Endometrium (tissue), 2 donors: ENCODE measurements around the gene RUFY4.
"Not testable (repeated sequence)": the region's sequence is repeated elsewhere in the genome, so short reads cannot be mapped to it uniquely, and the experiment has no call there.

ENCODE experiments used
- FAIRE-seq: peaks from 2 replicates; lab custom pipeline; 2012; peaks lifted over from hg19 to GRCh38; lab: Jason Lieb, UNC
- donor health status: control.
- donor health status: control.

Gene RUFY4

DNA sequence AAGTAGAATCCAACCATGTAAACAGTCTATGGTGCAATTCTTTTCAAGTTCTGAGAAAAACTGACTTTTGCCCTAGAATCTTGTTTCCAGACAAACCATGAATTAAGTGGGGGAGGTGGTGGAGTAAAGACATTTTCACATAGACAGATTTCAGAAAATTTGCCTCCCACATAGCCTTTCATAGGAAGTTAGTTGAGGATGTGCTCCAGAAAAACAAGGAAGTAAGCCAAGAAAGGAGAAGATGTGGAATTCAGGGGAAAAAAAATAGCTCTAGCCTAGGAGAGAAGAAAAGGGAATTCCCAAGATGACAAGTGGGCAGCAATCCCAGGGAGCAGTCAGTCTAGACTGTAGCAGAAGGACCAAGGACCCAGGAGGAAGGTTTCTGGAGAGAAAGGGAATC lies 17.4 kb downstream of the RUFY4 start:
- FAIRE-seq: no peak

DNA sequence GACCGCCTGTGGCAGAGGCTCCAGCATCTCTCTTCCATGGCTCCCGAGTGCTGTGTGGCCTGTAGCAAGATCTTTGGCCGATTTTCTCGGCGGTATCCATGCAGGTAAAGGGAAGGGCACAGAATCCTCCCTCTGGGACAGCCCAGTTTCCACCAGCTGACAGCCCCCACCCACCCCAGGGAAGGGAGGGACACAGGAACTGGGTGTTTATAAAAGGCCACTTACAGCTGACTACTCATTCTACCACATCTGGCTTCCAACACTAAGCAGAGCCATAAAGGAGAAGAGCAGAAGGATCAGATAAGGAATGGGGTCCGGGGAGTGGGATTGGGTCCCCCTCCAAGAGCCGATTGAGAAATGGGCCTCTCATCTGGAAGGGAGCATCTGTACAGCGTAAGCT lies 20.2 kb downstream of the RUFY4 start:
- no peak for FAIRE-seq

DNA sequence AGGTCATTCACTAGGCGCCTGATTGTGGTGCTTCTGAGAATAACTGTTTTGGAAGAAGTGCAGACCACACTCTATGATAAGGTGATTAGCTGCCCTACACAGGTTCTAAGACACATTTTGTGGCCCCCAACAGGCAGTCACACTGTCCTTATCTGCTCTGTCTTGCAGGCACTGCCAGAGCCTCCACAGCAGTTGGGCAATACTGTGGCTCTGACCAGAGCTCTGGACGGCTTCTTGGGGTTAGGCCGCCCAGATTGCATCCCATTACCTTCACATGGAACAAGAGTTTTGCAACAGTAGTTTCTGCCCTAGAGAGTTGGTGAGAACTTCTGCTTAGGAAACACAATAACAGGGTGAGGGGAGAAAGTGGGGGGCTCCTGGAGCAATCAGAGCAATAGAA lies 22.7 kb downstream of the RUFY4 start:
- no peak for FAIRE-seq

DNA sequence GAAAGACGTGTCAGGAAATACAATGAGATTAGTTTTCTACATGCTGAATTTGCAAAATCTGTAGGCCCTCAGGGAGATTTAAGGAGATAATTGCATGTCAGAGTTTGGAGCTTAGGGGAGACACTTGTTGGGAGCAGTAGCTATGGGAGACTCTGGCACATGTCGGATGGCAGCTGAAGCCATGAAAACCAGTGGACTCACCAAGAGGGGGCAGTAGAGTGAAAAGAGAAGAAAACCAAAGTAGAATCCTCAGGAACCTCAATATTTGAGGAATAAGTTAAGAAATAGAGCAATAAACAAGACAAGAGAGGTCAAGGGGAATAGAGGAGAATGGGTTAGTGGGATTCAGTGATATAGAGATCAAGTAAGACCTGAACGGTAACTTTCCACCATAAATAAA lies 24.8 kb downstream of the RUFY4 start:
- FAIRE-seq: no peak

DNA sequence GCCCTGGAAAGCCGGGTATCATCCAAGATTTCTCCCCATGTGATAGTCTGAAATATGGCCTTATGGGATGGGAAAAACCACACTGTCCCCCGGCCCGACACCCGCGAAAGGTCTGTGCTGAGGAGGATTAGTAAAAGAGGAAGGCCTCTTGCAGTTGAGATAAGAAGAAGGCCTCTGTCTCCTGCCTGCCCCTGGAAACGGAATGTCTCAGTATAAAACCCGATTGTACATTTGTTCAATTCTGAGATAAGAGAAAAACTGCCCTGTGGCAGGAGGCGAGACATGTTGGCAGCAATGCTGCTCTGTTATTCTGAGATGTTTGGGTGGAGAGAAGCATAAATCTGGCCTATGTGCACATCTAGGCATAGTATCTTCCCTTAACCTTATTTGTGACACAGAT lies 26.8 kb downstream of the RUFY4 start:
- FAIRE-seq: no peak

DNA sequence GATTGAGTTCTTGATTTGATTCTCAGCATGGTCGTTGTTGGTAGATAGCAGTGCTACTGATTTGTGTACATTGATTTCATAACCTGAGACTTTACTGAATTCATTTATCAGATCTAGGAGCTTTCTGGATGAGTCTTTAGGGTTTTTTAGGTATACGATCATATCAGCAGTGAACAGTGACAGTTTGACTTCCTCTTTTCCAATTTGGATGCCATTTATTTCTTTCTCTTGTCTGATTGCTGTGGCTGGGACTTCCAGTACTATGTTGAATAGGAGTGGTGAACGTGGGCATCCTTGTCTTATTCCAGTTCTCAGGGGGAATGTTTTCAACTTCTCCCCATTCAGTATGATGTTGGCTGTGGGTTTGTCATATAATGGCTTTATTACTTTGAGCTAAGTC lies 28.9 kb downstream of the RUFY4 start:
- FAIRE-seq: no peak

DNA sequence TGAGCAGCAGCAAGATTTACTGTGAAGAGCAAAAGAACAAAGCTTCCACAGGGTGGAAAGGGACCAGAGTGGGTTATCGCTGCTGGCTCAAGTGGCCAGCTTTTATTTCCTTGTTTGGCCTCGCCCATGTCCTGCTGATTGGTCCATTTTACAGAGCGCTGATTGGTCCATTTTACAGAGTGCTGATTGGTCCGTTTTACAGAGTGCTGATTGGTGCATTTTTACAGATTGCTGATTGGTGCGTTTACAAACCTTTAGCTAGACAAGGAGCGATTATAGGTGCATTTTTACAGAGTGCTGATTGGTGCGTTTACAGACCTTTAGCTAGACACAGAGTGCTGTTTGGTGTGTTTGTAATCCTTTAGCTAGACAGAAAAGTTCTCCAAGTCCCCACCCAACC lies 39.8 kb downstream of the RUFY4 start:
- FAIRE-seq: not testable (repeated sequence)

DNA sequence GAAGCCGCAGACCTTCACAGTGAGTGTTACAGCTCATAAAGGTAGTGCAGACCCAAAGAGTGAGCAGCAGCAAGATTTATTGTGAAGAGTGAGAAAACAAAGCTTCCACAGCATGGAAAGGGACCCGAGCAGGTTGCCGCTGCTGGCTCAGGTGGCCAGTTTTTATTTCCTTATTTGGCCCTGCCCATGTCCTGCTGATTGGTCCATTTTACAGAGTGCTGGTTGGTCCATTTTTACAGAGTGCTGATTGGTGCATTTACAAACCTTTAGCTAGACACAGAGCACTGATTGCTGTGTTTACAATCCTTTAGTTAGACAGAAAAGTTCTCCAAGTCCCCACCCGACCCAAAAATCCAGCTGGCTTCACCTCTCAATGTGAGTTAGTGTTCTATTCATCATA lies 52.7 kb downstream of the RUFY4 start:
- FAIRE-seq: not testable (repeated sequence)

DNA sequence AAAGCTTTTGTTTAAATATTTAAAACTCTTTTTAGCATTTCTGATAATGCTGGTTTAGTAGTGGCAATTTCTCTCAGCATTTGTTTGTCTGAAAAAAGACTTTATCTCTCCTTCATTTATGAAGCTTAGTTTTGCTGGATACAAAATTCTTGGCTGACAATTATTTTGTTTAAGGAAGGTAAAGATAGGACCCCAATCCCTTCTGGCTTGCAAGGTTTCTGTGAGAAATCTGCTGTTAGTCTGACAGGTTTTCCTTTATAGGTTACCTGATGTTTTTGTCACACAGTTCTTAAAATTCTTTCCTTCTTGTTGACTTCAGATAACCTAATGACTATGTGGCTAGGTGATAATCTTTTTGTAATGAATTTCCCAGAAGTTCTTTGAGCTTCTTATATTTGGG lies 53.2 kb downstream of the RUFY4 start:
- FAIRE-seq: not testable (repeated sequence)

DNA sequence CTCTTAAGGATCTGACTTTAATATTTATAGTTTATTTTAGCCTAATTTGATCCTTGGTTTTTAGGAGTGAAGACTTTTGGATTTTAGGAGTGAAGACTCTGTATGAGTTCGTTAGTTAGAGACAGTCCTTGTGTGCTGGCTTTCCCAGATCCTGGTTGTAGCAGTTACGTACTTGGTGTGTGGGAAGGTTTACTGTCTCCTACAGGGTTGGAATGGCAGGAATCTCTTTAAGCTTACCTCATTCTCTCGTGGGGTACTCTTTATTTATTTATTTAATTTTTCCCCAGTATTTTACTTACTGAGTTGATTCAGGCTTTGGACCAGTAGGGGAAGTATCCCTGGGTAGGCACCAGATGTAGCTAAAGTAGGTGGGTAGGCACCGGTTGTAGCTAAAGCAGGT lies 54.9 kb downstream of the RUFY4 start:
- no peak for FAIRE-seq

DNA sequence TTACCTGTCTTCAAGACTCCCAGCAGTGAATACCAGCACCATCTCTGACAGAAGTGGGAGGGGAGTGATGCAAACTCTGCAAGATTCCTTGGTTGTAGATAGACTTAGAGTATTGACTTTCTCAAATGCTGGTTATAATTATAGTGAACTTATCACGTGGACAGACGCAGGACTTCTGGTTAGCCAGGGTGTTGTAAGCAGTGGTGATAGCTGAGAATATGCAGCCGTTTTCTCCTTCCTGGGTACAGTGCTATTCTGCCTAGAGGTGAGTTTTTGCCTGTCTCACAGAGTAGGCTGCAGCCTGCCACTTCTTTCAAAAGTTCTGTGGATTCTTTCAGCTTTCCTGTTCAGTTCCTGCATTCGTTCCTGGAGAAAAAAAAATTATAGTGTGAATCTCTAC lies 56.0 kb downstream of the RUFY4 start:
- no peak for FAIRE-seq

DNA sequence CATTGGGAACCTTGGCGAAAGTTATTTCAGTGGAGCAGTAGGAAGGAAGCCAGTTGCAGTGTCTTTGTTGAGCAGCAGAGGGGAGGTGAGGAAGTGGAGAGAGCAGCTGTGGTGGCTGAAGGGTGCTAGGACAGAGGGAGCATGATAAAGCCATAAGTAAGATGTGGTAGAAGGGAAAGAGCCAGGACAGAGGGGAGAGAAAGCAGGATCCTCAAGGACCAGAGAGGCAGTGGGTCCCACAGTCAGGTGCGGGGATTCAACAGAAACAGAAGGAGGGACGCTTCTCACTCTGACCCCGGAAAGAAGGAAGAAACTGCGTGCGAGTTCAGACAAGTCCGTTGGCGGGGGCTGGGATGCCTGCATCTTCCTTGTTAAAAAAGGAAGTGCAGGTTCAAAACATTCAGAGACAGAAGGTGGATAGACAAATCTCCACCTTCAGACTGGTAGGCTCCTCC lies 56.6 kb downstream of the RUFY4 start, which contains the start of gene CXCR2:
Gene CXCR2 (plus strand): TSS at position 403 of the 455 bp plus-strand sequence. CDS start 8,774 bp downstream, outside the sequence.
- no peak for FAIRE-seq

DNA sequence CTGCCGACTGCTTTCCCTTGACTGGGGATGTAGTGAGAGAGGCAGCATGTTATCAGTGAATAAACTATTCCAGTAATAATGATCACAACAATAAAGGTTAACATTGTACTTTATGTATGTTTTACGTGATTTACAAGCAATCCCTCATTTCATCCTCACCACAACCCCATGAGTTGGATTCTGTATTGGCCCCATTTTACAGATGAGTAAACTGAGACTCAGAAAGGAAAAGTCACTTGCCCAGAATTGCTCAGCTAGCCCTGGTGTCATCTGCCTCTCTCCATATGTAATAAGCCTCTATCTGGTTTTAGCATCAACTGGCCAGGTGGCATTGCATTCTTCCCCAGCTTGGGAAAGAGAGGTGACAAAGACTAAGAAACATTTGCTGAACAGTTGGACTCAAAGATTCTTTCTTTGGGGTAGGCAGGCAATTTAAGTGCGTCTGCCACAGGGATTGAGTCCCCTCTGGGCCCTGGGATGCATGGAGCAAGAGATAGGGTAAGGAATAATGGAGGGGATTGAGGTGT lies 58.9 kb downstream of the RUFY4 start:
- FAIRE-seq: no peak

DNA sequence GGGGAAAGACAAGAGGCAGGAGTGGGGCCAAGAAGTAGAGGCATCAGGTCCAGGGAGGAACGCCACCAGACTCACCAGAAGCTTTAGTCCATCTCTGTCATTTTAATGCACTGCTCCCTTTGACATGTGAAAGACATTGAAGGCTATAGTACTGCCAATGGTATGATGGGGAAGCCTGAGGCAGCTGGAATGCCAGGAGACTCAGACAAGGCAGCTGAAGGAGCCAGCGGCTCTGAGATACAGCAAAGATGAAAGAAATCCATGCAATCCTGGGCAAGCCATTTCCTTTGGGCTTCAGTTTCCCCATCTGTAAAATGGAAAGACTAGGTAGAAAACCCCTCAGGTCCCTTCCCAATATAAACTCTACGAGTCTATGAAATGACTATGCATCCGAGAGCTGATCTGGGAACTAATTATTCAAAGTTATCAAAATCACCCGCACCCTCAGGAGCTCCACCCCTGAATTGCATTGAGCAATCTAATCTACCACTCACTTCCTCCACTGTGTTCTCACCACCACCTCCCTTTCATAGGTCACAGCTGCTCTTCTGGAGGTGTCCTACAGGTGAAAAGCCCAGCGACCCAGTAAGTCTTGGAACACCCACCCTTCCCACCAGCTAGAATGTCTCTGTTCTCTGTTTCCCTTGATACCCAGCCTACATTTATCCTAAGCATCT lies 59.9 kb downstream of the RUFY4 start:
- FAIRE-seq: no peak

DNA sequence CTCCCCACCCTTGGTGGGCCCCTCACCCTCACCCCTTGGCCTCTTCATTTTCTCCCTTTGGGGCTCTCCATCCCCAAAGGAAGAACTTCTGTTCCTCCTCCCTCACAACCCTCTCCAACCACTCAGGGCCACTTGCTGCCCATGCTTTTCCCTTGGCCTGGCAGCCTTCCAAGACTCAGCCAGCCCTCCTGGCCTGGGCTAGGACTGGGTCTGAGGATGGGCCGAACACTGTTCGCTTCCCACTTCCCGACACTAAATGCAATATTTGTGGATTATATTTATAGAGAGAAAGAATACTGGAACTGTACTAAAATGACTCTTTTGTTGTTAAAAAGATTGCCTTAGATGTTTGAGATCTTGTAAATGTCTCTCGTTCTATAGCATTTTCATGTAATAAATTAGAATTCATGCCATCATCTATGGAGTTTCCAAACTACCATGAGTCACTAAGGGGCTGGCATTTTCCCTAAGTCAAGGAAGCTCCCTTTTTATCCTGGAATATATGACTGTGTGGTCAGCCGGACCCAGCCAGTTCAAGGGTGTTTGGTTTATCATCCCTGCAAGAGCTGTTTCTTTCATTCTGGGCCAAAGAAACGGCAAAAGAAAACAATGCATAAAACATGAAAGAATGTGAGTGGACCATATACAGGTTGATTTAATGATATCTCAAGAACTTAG lies 60.5 kb downstream of the RUFY4 start:
- no peak for FAIRE-seq

DNA sequence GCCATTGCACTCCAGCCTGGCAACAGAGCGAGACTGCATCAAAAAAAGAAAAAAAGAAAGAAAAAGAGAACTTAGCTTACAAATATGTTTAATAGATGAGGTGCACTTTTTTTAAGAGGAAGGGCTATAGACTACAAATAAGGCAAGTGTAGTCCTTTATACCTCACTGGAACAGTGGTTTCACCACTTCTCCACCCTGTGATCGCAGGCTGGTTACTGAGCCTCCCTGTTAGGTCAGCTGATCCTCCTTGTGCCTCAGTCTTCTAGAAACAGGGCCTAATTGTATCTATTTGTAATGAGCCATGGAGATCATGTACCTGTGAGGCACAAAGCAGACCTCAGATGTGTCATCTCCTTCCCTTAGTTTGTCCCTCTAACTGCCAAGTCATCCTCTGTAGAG lies 61.3 kb downstream of the RUFY4 start:
- FAIRE-seq: no peak

DNA sequence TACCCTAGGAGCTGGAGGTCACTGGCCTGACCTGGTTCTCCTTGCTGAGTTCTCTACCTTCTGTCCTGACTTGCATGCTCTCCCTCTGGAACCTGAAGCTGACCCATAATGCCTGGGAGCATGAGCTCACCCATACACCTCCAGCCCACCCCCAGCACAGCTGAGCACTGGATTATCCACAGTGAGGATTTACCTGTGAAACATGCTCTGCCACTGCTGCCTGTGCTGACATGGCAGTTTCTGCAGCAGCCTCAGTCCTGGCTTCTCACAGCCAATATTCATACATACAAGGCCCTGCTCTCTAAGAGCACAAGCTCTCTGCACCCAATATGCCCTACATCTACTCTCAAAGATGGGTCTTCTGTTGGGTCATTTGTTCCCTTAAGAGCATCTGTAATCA lies 61.8 kb downstream of the RUFY4 start:
- FAIRE-seq: no peak

DNA sequence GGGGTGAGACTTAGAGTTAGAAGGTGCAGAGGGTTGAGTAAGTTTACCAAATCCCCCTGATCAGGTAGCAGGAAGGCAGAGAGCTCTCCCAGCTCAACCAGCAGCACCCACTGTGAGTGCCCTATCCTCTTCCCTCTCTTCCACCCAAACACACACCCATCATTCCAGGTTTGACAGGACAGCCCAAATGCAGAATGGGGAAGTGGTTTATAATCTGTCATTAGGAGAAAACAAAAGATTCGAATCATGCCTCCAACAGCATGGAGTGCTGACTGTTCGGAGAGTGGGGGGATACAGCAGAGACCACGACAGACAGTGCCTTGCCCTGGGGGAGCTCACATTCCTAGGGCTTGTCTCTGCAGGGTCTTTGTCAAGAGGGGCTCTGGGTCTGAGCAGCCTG lies 68.5 kb downstream of the RUFY4 start:
- FAIRE-seq: no peak

DNA sequence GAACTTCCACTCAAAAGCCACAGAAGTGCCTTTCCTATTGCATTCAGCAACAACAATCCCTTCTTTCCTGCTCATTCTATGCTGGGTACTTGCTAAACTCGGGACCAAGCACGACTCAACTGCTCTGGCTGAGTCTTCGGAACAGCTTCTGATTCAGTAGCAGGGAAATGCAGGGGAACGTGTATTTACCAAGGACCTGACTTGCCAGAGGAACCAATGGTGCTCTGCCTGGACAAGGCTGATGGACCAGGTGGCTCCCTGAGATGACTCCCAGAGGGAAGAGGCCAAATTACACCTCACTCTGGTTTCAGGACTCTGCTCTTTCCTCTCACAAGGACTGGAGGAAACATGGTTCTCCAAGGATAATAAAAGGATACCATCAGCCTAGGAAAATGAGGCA lies 69.0 kb downstream of the RUFY4 start:
- FAIRE-seq: no peak
